ENCODE data around the gene MYO5C. TPM values are rescaled to one million over a fixed set of nuclear protein-coding genes. Genes with fewer than 3 reads are reported as not detected.

Gene MYO5C
- total and polyA plus RNA-seq, 2 of the 8 experiments (the other 6 are each of a cell fraction or from before 2014, with no cell fraction given): 8.2 to 26.7 TPM

- no peak for TF ChIP-seq CBX8 (IDR thresholded peaks at IDR 0.05; ENCODE audit: borderline replicate concordance, low read depth, low read length)
- TF ChIP-seq SIRT6 (IDR thresholded peaks at IDR 0.05; ENCODE audit: low read length): no peak
- TF ChIP-seq ZNF274 (IDR thresholded peaks at IDR 0.05; ENCODE audit: borderline replicate concordance, extremely low read depth, low read length): no peak
- TF ChIP-seq SIX5 (IDR thresholded peaks at IDR 0.05; ENCODE audit: low read depth, low read length): no peak
- TF ChIP-seq YY1 (IDR thresholded peaks at IDR 0.05; ENCODE audit: low read depth, low read length): no peak
- no peak for TF ChIP-seq E2F6 (IDR thresholded peaks at IDR 0.05)
Observed at GRCh38 chr15:52318729-52319500, 23.3 kb upstream of the MYO5C start (continued).

Measured in H1 (cell line).